ENCODE results near the gene MYO1D.
"Not testable (repeated sequence)": the region's sequence is repeated elsewhere in the genome, so short reads cannot be mapped to it uniquely, and the experiment has no call there.

MYO1D gene

DNA sequence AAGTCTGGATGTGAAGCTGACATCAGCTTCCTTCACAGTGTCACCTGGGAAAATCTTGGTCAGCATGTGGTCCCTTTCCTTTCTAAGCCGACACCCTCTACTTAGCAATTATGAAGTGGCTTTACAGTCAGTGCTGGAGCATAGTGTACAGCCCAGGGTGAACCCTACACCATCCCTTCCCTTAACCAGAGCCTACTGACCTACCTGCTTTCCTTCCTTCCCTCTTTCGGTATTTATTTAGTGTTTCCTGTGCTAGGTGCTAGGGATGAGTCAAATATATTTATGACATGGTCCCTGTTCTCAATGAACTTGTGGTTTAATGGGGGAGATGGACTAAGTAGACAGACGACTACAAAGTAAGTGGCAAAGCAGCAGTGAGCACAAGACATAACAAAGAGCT is 312.6 kb downstream of the MYO1D start:
- DNase-seq, result peak; percentile 35

DNA sequence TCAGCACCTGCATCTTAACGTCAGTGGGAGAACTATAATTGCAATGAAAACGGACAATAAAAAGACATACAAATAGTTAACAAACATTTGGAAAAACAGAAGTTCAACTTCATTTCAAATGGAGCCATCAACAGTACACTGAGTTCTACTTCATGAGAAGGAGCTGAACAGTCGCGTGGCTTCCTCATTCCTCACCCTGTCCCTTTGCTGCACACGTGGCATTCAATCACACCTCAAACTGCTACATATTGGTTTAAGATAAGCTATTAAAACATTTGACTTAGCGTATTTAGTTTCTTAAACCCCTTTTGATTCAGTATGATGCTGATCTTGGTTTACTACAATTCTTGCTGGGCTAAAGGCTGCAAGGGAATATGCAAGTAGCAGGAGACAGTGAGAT is 313.3 kb downstream of the MYO1D start:
- DNase-seq, result peak; percentile 18

DNA sequence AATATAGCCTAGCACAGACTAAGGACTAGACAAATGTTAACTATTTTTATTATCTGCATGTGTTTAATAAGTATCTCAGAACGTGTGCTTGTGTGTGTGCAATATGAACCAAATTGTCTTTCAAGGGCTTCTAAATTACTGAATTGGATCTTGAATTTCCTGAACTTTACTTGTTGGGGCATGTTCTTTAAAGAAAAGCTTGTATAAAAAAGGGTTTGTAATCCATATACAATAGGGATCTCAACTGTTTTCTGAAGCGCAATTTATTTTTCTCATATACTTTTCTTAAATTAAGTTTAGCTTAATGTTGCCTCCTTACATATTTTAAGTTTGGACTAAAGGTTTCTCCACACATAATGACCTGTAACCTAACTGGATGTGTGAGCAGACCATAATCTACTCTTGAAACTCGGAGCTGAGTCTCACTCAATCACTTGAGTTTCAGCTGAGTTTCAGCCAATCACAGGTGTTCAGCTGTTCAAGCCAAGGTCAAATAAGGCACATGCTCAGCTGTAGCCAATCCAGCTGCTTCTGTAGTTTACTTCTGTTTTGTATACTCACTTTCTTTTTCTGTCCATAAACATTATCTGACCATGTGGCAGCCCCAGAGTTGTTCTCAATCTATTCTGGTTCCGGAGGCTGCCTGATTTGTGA is 317.8 kb downstream of the MYO1D start:
- peak; percentile 28 for DNase-seq

DNA sequence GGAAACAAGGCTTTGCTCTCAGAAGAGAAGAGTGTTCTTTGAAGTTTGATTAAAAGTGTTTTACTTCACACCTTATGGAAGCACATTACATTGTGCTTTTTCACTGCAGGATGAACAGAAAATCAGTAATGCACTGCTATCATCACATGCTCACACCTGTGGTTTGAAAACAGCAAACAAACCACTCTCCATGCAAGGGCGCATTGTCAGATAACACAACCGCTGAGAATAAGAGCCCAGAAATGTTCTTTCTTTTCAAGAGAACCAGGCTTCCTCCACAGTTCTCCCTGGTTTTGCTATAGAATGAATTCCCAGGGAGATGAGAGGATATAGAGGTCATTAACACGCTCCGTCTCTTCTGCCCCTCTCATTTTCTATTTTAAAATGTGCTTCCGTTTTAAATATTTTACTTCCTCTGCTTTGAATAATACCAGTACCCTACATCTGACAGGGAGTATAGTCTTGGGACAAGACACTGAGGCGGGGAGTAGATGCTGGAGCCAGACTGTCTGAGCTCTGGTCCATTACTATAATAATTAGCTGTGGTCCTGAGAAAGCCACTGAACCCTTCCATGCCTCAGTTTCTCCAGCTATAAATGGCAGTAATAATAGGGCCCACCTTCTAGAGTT is 318.5 kb downstream of the MYO1D start:
- DNase-seq, result no peak

DNA sequence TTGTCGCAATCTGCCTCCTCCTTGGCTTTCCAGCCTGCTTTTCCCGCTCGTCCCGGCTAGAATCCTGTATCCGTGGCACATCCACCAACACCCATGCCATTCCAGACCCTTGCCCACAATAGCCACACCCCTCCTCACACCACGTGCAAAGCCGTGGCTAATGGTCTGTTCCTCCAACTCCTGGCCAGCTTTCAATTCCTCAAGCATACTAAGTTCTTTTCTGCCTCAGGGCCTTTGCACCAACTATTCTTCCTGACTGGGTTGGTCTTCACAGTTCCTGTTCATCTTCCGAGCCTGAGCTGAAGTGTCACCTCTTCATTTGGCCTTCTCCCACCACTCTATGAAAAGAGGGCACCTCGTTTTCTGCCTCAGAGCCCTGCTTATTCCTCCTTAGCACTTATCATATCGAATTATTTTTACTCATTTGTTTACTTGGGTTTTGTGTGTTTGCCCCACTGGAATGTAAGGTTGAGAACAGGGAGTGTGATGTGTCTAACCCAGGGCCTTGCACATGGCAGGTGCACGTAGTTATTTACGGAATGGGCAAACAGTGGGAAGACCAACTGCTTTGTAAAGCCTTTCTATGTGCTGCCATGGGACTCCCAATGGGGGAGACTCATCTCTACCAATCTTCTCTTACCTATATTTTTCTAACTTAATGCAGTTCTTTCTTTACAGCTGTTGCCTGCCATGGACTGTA is 321.2 kb downstream of the MYO1D start:
- DNase-seq, result no peak

DNA sequence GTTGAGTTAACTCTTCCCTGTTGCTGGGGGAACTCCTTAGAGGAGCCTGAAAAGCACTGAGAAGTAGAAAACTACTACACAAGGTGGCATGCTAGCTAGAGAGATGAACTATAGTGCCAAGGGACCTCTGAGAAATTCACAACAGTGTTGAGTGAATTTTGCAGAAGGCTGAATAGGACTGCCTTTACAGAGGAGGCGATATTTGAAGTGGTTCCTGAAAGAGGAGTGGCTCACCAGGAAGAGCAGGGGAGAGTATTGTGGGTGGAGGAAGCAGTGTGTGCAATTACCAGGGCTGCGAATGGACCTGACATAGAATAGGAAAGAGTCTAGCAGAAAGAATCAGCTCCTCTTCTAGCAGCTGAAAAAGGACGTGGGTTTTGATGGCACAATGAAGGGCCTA is 323.8 kb downstream of the MYO1D start:
- no peak for DNase-seq

DNA sequence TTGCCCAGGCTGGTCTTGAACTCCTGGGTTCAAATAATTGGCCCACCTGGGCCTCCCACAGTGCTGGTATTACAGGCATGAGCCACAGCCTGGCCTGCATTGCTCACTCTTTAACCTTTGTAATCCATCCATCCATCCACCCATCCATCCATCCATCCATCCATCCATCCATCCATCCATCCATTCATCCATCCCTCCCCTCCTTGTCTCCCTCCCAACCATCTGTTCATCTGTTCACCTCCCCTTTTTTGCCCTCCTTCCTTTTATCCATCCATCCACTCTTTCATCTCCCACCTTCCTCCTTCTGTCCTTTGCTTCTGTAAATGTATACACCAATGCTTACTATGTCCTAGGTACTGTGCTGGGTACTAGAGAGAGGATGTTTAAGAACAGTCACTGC is 324.6 kb downstream of the MYO1D start:
- no peak for DNase-seq

DNA sequence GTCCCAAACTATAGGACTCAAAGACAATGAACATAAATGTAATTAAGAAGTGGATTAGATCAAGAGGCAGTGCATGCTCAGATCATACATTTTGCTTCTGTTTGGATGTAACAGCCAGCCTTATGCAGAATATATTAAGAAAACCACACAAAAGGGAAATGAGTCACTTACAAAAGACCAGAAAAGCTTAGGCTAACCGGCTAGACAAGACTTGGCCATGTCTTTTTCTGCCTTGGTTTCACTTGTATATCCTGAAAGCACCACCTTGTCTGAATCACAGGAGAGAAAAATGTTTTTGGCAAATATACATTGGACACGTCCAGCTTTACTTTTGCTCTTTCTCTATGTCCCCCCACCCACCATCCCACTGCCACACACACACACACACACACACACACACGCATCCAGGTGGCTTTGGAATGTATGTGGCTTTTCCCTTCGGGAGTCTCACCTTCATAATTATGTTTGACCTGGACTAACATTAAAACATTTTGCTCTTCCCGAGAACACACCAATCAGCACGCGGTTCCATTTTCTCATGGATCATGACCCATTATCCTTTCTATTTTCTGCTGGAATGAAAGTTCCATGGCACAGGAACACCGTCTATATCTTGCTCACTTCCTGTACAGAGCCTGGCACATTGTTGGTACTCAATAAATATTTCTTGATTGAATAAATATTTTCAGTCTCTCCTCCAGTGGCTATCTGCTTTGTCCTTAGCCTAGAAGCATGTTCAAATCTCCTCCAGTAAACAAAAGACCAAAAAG is 325.6 kb downstream of the MYO1D start:
- DNase-seq, result no peak

DNA sequence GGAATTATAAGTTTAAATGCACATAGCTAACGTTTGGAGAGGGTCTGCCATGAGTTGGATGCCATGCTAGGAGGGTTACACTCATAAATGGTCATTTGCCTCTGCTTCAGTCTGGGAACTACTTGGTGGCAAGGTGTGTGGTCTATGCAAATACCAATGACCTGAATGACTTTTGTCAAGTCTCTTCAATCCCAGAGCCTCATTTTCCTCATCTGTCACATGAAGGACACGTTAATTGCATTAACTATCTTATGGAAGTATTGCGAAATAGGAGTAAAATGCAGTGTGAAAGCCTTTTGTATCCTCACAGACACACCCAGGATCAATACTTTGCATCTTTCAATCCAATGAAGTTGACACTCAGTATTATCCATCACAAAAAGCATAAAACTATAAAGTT is 327.4 kb downstream of the MYO1D start:
- DNase-seq, result no peak

DNA sequence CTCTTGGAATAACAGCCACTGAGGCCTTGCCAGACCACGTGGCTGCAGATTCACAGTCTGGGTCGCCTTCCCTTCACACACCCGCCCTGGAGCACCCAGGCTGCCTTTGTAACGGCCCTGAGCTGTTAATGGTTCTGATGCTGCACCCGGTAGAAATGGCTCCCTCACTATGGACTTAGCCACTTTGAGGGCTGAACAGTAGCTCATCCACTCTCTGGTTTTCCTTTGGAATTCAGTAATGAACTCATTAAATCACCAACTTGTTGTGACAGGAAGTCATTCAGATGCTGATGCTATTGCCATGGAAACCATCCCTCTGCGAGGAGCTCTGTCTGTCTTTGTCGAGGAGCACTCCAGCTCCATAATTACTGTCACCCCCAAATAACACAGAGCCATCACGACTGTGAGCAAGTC is 330.9 kb downstream of the MYO1D start:
- peak; percentile 58 for DNase-seq

DNA sequence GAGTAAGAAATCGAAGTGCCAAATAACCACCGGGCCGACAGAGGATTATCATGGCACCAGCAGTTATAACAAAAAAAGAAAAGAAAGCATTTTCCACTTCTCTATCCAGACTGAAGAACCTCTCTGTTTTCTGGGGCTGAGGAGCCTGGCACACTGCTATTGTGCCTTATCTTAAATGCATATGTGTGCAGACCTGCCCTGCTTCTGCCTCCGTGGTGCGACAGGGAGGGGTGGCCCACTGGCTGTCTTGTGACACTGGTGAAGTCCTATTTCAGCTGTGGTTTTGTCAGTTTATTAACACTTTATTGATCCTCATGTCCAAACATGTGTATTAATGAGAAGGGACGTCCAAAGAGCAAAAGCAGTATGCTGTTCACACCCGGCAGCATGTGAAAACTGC is 334.7 kb downstream of the MYO1D start:
- DNase-seq, result peak; percentile 35

DNA sequence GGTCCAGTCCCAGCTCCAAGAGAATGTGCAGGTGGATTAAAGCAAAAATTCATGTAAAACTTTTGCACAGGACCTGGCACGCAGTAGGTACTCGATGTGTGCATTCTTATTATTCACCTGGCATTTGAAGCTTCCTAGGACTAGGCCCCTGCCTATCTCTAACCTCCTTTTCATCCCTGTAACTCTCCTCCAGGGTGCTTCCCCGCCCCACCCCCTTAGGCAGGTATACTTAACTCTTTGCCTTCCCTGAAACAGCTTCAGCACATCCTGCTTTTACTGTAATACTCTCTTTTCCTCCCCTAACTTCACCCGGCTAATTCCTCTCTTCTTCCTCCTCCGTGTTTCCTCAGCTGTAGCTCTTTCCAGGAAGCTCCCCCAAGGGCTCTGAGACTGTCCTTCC is 335.3 kb downstream of the MYO1D start:
- DNase-seq, result no peak

DNA sequence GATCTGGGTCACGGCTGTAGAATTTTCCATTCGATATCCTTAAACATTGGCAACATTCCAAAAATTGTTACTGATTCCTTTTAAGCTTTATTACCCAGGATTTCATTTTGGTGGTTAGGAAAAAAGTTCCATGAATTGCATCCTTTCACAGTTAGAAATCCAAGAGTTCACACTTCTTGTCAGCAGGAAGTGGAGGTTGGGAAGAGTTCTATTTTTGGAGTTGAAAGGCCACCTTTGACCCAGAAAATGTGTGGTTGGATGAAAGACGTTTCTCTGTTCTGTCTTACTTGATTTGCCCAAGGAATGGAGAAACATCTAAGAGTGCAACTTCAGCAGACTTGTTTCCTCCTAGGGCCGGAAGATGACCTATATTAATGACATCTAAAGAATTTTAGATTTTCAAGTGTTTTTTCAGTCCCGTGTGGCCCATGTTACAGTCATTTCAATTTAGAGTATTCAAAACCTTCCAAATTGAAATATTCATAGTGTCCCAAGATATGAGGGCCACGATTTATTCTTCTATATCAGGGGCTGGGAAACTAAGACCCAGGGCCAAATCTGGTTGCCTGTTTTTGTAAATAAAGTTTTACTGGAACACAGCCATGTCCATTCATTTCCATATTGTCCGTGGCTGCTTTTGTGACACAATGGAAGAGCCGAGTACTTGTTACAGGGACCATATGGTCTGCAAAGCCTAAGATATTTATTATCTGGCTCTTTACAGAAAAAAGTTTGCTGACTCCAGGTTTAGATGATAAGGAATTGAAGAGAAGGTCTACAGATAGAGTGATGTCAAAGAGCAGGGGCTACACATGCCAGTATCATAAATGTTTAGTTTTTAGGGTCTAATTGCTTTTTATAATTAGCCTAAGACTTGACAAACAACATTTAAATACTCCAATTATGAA is 339.9 kb downstream of the MYO1D start:
- no peak for DNase-seq

DNA sequence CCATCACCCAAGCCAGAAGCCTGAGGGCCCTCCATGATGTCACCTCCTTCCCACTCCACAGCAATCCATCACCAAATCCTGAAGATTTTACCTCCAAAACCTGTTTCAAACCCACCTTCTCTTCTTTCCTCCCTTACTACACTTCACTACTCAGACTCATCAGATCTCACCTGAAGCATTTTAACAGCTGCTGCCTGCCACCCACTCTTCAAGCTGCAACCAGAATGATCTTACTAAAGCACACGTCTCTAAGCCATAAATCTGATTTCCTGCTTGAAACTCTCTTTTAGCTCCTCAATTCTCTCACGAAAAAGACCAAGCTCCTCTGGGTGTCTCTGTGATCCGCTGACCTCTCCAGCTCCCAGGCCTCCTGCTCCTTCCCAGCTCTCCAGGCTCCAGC is 343.6 kb downstream of the MYO1D start:
- DNase-seq, result no peak

DNA sequence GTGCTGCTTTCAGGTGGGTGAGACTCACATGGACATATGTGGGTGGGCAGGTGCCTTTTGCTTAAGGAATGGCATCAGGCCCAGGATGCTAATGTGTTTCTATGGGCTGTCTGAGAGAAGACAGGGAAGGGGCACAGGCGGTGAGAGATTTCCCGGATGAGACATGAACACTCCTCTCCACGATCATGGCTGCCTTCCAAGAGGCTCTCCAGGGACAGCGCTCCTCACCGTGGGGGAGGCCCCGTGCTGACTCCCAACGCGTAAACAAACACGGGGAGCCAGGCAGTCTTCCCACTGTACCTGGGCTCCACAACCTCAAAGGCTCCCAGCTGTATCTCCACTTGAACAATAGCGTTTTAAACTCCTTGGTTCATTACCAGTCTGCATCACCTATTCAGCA is 347.3 kb downstream of the MYO1D start:
- no peak for DNase-seq

DNA sequence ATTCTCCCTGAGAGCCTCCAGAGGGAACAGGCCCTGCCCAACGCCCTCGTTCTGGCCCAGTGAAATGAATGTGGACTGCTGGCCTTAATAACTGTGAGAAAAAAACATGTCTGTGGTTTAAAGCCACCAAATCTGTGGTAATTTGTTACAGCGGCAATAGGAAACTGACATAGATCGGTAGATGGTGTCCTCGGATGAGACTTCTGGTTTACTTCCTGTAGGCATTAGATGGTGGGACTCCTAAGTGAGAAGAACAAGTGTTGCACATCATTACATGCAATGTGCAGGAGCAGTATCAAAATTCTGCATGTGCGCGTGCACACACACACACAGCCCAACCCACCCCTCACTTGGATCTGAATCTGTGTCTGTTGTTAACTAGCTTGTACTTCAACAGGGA is 348.1 kb downstream of the MYO1D start:
- no peak for DNase-seq

DNA sequence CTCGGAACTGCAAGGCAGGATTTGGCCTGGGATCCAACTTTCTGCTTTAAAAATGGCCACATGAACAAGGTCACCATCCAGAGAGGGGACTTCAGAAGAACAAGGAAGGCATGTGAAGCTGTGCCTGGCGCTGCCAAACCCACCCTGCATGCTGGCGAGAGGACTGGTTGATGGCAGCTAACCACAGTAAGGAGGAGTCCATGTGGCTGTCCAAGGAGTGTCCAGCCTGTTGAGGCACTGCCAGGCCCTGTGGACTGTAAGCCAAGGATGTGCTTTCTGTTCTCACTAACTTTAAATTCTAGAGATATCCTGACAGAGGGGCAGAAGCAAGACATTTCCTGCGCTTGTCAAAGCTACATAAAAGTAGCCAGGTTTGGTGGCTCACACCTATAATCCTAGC is 349.8 kb downstream of the MYO1D start:
- DNase-seq, result peak; percentile 49

DNA sequence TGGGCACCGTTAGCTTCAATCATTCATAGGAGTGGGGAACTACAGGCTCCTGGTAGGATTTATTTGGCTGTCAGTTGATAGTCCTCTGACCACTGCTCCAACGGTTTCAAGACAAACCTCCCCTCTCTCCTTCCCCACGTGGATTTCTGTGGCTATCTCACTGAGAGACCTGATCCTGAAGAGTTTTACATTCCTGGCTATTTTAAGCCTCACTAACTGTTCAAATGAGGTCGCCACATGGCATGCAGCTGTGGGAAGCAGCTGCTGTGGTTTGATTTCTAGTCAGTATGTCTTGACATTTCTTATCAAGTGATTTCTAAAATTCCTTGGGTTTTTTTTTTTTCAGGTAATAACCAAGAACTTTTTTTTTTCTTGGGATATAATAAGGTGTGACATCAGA is 351.8 kb downstream of the MYO1D start:
- DNase-seq, result peak; percentile 57

DNA sequence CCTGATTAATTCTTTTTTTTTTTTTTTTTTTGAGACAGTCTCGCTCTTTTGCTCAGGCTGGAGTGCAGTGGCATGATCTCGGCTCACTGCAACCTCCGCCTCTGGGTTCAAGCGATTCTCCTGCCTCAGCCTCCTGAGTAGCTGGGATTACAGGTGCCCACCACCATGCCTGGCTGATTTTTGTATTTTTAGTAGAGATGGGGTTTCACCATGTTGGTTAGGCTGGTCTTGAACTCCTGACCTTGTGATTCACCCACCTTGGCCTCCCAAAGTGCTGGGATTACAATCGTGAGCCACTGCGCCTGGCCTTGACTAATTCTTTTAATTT is 352.4 kb downstream of the MYO1D start:
- not testable (repeated sequence) for DNase-seq

DNA sequence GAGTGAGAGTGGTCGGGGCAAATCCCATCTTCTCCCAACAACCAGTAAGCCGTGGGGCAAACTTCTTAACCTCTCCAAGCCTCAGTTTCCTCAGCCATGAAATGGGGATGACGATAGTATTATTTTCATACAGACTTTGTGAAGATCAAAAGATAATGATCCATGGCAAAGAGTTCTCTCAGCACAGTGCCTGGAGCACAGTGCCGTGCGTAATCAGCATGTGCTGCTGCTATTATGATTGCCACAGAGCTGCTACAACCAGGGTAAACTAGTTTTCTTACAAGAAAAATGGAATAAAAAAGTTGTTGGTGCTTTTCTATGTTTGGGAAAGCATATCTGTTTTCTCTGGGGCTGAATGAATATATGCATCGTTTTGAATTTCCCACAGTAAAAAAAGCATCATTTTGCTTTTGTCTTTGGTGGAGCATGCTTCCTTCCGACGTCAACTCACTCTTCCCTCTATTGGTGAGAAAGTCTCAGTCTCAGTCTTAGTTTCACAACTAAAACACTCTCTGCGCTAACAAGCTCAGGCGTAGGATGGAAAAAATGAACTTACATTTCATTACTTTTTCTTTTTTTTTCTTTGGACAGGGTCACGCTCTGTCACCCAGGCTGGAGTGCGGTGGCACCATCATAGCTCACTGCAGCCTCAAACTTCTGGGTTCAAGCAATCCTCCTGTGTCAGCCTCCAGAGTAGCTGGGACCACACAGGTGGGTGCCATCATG is 352.9 kb downstream of the MYO1D start:
- no peak for DNase-seq

DNA sequence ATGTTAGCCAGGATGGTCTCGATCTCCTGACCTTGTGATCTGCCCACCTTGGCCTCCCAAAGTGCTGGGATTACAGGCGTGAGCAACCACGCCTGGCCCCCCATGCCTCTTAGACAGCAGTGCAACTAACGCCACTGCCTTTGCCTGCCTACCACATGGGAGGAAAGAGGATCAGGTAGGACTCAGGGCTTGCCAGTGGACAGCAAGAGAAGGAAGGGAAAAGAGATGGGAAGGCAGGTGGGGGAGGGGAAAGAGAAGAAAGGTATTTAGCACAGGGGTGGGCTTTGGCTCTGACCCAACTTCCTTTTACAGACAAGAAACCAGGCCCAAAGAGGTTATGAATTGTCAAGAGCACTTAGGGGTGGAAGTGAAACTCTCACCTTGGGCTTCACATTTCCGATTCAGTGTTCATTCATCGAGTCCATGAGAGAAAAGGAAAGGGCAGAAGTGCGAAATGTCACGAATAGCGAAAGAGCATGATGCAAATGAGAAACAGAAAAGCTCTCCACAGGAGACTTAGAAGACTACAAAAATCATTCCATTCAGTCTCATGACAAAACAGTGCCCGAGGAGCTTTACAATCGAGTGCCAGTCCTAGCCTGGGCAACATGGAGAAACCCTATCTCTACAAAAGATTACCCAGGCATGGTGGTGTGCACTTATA is 353.8 kb downstream of the MYO1D start:
- no peak for DNase-seq
